A673 (cell line): ENCODE measurements around the gene TRPM2. TPM values are rescaled to one million over a fixed set of nuclear protein-coding genes. Genes with fewer than 3 reads are reported as not detected.
A peak's percentile ranks its signal among the peaks of the same experiment; 100 is the strongest.

Experiments used
- Bru-seq: library from RNA; stranded (reverse); fragments of 400-500 nt; gene quantifications from one replicate; lab custom pipeline; 2021; lab: Mats Ljungman, UMichigan
- BruChase-seq, 2 experiments: library from RNA; stranded (reverse); fragments of 400-500 nt; gene quantifications; one replicate each; lab custom pipeline; 2021; lab: Mats Ljungman, UMichigan
- BruUV-seq: library from RNA; stranded (reverse); fragments of 400-500 nt; replicated peaks from 2 replicates; lab custom pipeline; 2021; lab: Mats Ljungman, UMichigan
- CTCF ChIA-PET: fragments of 300-600 bp; sonication (Branson Sonifier 250); formaldehyde crosslinking; loops from one replicate; lab custom pipeline; 2022; ENCODE audit warnings: antibody characterized with exemption; lab: Charles Lee
- POLR2A ChIA-PET: fragments of 300-600 bp; sonication (Branson Sonifier 250); formaldehyde crosslinking; loops from one replicate; lab custom pipeline; 2022; ENCODE audit warnings: antibody characterized with exemption; ENCODE audit not compliant: low non-redundant PET; lab: Charles Lee
- DNase-seq: peaks from one replicate; pipeline ENCODE4 v3.0.0-alpha.2; 2015; ENCODE audit warnings: low spot score
- H3K27ac ChIP-seq: fragments of 200-600 bp; sonication (generic); 2 replicates; pipeline ENCODE4 v1.5.1; 2016; ENCODE audit warnings: mixed run types, low read depth, mild to moderate bottlenecking, mixed read lengths, antibody characterized with exemption, low read length; ENCODE audit not compliant: poor library complexity, severe bottlenecking
- H3K27me3 ChIP-seq: fragments of 200-600 bp; sonication (generic); replicated peaks from 2 replicates; pipeline ENCODE4 v1.6.1; 2017; ENCODE audit warnings: mixed run types, low read depth, mild to moderate bottlenecking, mixed read lengths, antibody characterized with exemption, low read length; ENCODE audit not compliant: insufficient read depth, poor library complexity
- H3K36me3 ChIP-seq: fragments of 200-600 bp; sonication (generic); 2 replicates; pipeline ENCODE4 v1.6.1; 2016; ENCODE audit warnings: mixed run types, mild to moderate bottlenecking, mixed read lengths, antibody characterized with exemption, low read length; ENCODE audit not compliant: insufficient read depth, poor library complexity, severe bottlenecking
- H3K4me1 ChIP-seq: fragments of 200-600 bp; sonication (generic); 2 replicates; pipeline ENCODE4 v1.6.1; 2017; ENCODE audit warnings: mixed run types, mild to moderate bottlenecking, mixed read lengths, antibody characterized with exemption, low read length; ENCODE audit not compliant: insufficient read depth, poor library complexity, severe bottlenecking
- H3K4me3 ChIP-seq: fragments of 200-600 bp; sonication (generic); 2 replicates; pipeline ENCODE4 v1.5.1; 2016; ENCODE audit warnings: low read depth, mixed run types, mild to moderate bottlenecking, mixed read lengths, low read length; ENCODE audit not compliant: poor library complexity, severe bottlenecking
- H3K9me3 ChIP-seq: fragments of 200-600 bp; sonication (generic); 2 replicates; pipeline ENCODE4 v1.6.1; 2016; ENCODE audit warnings: mixed run types, low read depth, mild to moderate bottlenecking, mixed read lengths, antibody characterized with exemption, low read length; ENCODE audit not compliant: poor library complexity, severe bottlenecking
- CTCF ChIP-seq: fragments of 300-800, 200-600 bp; sonication (generic); conservative IDR thresholded peaks from 2 replicates; pipeline ENCODE4 v1.5.1; 2017; ENCODE audit warnings: low read depth, mild to moderate bottlenecking, antibody characterized with exemption, low read length, moderate library complexity, mixed read lengths
- EZH2 ChIP-seq: fragments of 200-600 bp; sonication (generic); IDR thresholded peaks from 2 replicates; pipeline ENCODE4 v1.6.1; 2017; ENCODE audit warnings: borderline replicate concordance, low read depth, mild to moderate bottlenecking, mixed read lengths, antibody characterized with exemption, low read length; ENCODE audit not compliant: poor library complexity, severe bottlenecking
- intact Hi-C: fragments of 100-400 bp; cut with micrococcal nuclease; formaldehyde crosslinking; loops from one replicate; pipeline ENCODE4 v1.10.0; 2022; ENCODE audit not compliant: unreplicated experiment
- long read RNA-seq: library from polyadenylated mRNA; stranded (forward); transcript quantifications from one replicate; pipeline ENCODE4 v2.0.0, GENCODE V29; 2022
- total RNA-seq: library from RNA; stranded (reverse); gene quantifications from 2 replicates; pipeline ENCODE4 v1.2.3, GENCODE V29; 2021

The TRPM2 gene
- 0.21 TPM in 1 of 2 replicates, not detected in the other for total RNA-seq
- Bru-seq, nascent RNA: percentile 2 among the genes with signal in this experiment
- not detected for BruChase-seq, experiment 1, labeled RNA remaining after a 2-hour chase
- percentile 8 among the genes with signal in this experiment for BruChase-seq, experiment 2, labeled RNA remaining after a 6-hour chase
- long read RNA-seq, partial matches to known transcripts: 1 of 1 reads
- long read RNA-seq, other reads (novel, unspliced or antisense): 0 of 1 reads

GRCh38 chr21:44353191-44353970 lies at the start of gene TRPM2:
TSS of gene TRPM2 (plus strand) at chr21:44353621. CDS start at chr21:44353701, 80 bp downstream.
- no TSS peak for BruUV-seq
- Histone ChIP-seq H3K4me1 (peaks cover 8% of the 10 kb centered on the region), H3K4me3 (no peak within 1 kb of the TSS), H3K27me3 (peaks cover 32% of the 10 kb centered on the region), H3K27ac (no peak within 1 kb of the TSS), H3K9me3 (no peaks in the 10 kb centered on the region), H3K36me3 (no peaks in the 10 kb centered on the region)
- no peak for TF ChIP-seq EZH2
- TF ChIP-seq CTCF: no peak
- ChIA-PET CTCF (no interaction called here), POLR2A (interaction anchor here (0.6 kb wide), 1 partner anchor 440 kb away, joined by 3 read pairs; no protein-coding TSS in a partner anchor)
- DNase-seq: no peak
- intact Hi-C loops: loop anchor here (10.0 kb wide), 1 partner anchor 101 kb away; the partner anchor contains the start of gene LRRC3

GRCh38 chr21:44304011-44304616 lies 49.3 kb upstream of the TRPM2 start:
- no peak for TF ChIP-seq CTCF
- TF ChIP-seq EZH2: no peak
- Histone ChIP-seq H3K4me1 (peaks cover 14% of the 10 kb centered on the region), H3K27me3 (no peaks in the 10 kb centered on the region), H3K4me3 (no peak overlapping the region), H3K9me3 (no peaks in the 10 kb centered on the region), H3K36me3 (no peaks in the 10 kb centered on the region), H3K27ac (peak overlapping the region; percentile 11)
- BruUV-seq: no TSS peak
- intact Hi-C loops: no loop called here
- POLR2A ChIA-PET: no interaction called here
- no peak for DNase-seq
- CTCF ChIA-PET: interaction anchor here (0.6 kb wide), 1 partner anchor 241 kb away, joined by 3 read pairs; no protein-coding TSS in a partner anchor

- ChIA-PET CTCF (interaction anchor here (0.7 kb wide), 1 partner anchor 507 kb away, joined by 5 read pairs; no protein-coding TSS in a partner anchor), POLR2A (no interaction called here)
- H3K27ac ChIP-seq: no peak overlapping the region
- H3K27me3 ChIP-seq: no peaks in the 10 kb centered on the region
- H3K9me3 ChIP-seq: no peaks in the 10 kb centered on the region
- peak; percentile 61 for DNase-seq
- H3K4me3 ChIP-seq: no peak overlapping the region
- H3K4me1 ChIP-seq: peaks cover 11% of the 10 kb centered on the region
- no peaks in the 10 kb centered on the region for H3K36me3 ChIP-seq
- intact Hi-C loops: no loop called here
- TF ChIP-seq CTCF (peak; percentile 75), EZH2 (no peak)
- no TSS peak for BruUV-seq
These were observed 48.5 kb upstream of the TRPM2 start for GRCh38 chr21:44304877-44305293.
